Measurements from ENCODE around the gene ZNF585A. TPM values are rescaled to one million over a fixed set of nuclear protein-coding genes. Genes with fewer than 3 reads are reported as not detected.
A peak's percentile ranks its signal among the peaks of the same experiment; 100 is the strongest.
"Not testable (repeated sequence)": the region's sequence is repeated elsewhere in the genome, so short reads cannot be mapped to it uniquely, and the experiment has no call there.

ZNF585A gene
- total and polyA plus RNA-seq, 2 of the 4 experiments (the other 2 are of a cell fraction), result 6.2 to 9.5 TPM

GRCh38 chr19:37197768-37198167 lies 25.3 kb upstream of the ZNF585A start:
- H3K79me1 ChIP-seq (ENCODE audit: low read depth in 1 of 2, low read length in 2 of 2), result no peaks in the 10 kb centered on the region
- no peak overlapping the region for H3K9ac ChIP-seq (ENCODE audit: low read depth, low read length)
- no peak overlapping the region for H2BK15ac ChIP-seq (ENCODE audit: low read depth, low read length)
- no peak overlapping the region for H4K5ac ChIP-seq (ENCODE audit: low read depth, low read length)
- no peak overlapping the region for H3K56ac ChIP-seq (ENCODE audit: extremely low read depth, insufficient read depth, low read length)
- no peaks in the 10 kb centered on the region for H3K27me3 ChIP-seq (ENCODE audit: control insufficient read depth, insufficient read depth, low read length)
- no peak overlapping the region for H2BK120ac ChIP-seq (ENCODE audit: low read depth, low read length)
- H3K18ac ChIP-seq (ENCODE audit: low read depth, low read length), result no peak overlapping the region
- H3K4me3 ChIP-seq (ENCODE audit: insufficient read depth, low read depth, low read length), result no peak overlapping the region
- H2AK5ac ChIP-seq (ENCODE audit: low read depth, low read length), result no peak overlapping the region
- DNase-seq (no peak), ATAC-seq (ENCODE audit: low read depth) (no peak)
- POLR2A ChIA-PET (ENCODE audit: unreplicated experiment), result no interaction called here
- no peak overlapping the region for H3K23ac ChIP-seq (ENCODE audit: low read depth, low read length)
- dilution Hi-C loops (cut with HindIII; ENCODE audit: low sequenced_read_pairs, unreplicated experiment), result no loop called here
- intact Hi-C loops (cut with micrococcal nuclease), result no loop called here
- no peak overlapping the region for H2BK5ac ChIP-seq (ENCODE audit: low read depth, low read length, poor library complexity, severe bottlenecking)
- TF ChIP-seq POLR2A (IDR thresholded peaks at IDR 0.05; ENCODE audit: low read depth, low read length) (no peak), SMC3 (IDR thresholded peaks at IDR 0.05; ENCODE audit: low read depth, low read length) (no peak), CEBPB (IDR thresholded peaks at IDR 0.05; ENCODE audit: low read depth, low read length) (no peak), MAFK (IDR thresholded peaks at IDR 0.05; ENCODE audit: low read depth, low read length) (peak; percentile 66), RCOR1 (IDR thresholded peaks at IDR 0.05; ENCODE audit: insufficient replicate concordance, low read length) (no peak), ELK1 (IDR thresholded peaks at IDR 0.05; ENCODE audit: borderline replicate concordance, low read depth, low read length) (no peak), CTCF (conservative IDR thresholded peaks at IDR 0.05; ENCODE audit: low read depth, low read length) (no peak)
- no CpG with 5 or more reads among the region's 2 CpGs for WGBS, 2 experiments (ENCODE audit: extremely low coverage in 2 of 2, insufficient read length in 1 of 2)
- in situ Hi-C loops (cut with MboI; ENCODE audit: low sequenced_read_pairs), result no loop called here
- H3K14ac ChIP-seq (replicated peaks; ENCODE audit: low read depth, low read length), result no peak overlapping the region
- H2BK20ac ChIP-seq (ENCODE audit: low read depth, low read length), result no peak overlapping the region
- peaks cover 20% of the 10 kb centered on the region for H3K36me3 ChIP-seq (ENCODE audit: control insufficient read depth, insufficient read depth, low read length)
- H3K9me1 ChIP-seq (ENCODE audit: insufficient read depth, low read length), result no peaks in the 10 kb centered on the region
- no peak overlapping the region for H3K27ac ChIP-seq (ENCODE audit: insufficient read depth, low read length)
- no TSS peak for BruUV-seq (replicated peaks)
- no peak overlapping the region for H2AK9ac ChIP-seq (replicated peaks; ENCODE audit: low read depth, low read length, poor library complexity)
- H3K9me3 ChIP-seq (ENCODE audit: control insufficient read depth, insufficient read depth, low read length), result peaks cover 7% of the 10 kb centered on the region; the same call in 1 of the 2 replicates
- H4K20me1 ChIP-seq (ENCODE audit: insufficient read depth, low read length), result no peaks in the 10 kb centered on the region
- no peak overlapping the region for H2AFZ ChIP-seq (replicated peaks; ENCODE audit: low read length, poor library complexity)
- H4K8ac ChIP-seq (ENCODE audit: low read depth in 2 of 2, low read length in 2 of 2), result no peak overlapping the region
- no peaks in the 10 kb centered on the region for H3K4me1 ChIP-seq (ENCODE audit: control insufficient read depth, insufficient read depth, low read length)
- H3K4ac ChIP-seq (ENCODE audit: low read depth, low read length), result no peak overlapping the region
- CTCF ChIA-PET, result no interaction called here
- H3K4me2 ChIP-seq (ENCODE audit: low read depth, low read length), result no peak overlapping the region
- H4K91ac ChIP-seq (ENCODE audit: insufficient read depth, low read depth, low read length), result no peak overlapping the region

GRCh38 chr19:37197115-37197514 lies 24.6 kb upstream of the ZNF585A start:
- ATAC-seq (ENCODE audit: low read depth); CTCF ChIA-PET; H3K4me1 ChIP-seq (ENCODE audit: control insufficient read depth, insufficient read depth, low read length); H4K91ac ChIP-seq (ENCODE audit: insufficient read depth, low read depth, low read length); H2BK15ac ChIP-seq (ENCODE audit: low read depth, low read length); POLR2A ChIA-PET (ENCODE audit: unreplicated experiment); H3K9me3 ChIP-seq (ENCODE audit: control insufficient read depth, insufficient read depth, low read length); DNase-seq; H3K14ac ChIP-seq (replicated peaks; ENCODE audit: low read depth, low read length); H3K4me3 ChIP-seq (ENCODE audit: insufficient read depth, low read depth, low read length); H3K9me1 ChIP-seq (ENCODE audit: insufficient read depth, low read length); H4K5ac ChIP-seq (ENCODE audit: low read depth, low read length); H3K4ac ChIP-seq (ENCODE audit: low read depth, low read length); H2AK9ac ChIP-seq (replicated peaks; ENCODE audit: low read depth, low read length, poor library complexity); H4K20me1 ChIP-seq (ENCODE audit: insufficient read depth, low read length); H2BK120ac ChIP-seq (ENCODE audit: low read depth, low read length); H3K4me2 ChIP-seq (ENCODE audit: low read depth, low read length); dilution Hi-C loops (cut with HindIII; ENCODE audit: low sequenced_read_pairs, unreplicated experiment); H3K27ac ChIP-seq (ENCODE audit: insufficient read depth, low read length); in situ Hi-C loops (cut with MboI; ENCODE audit: low sequenced_read_pairs); H2BK5ac ChIP-seq (ENCODE audit: low read depth, low read length, poor library complexity, severe bottlenecking); H2BK20ac ChIP-seq (ENCODE audit: low read depth, low read length); H3K23ac ChIP-seq (ENCODE audit: low read depth, low read length); H4K8ac ChIP-seq (ENCODE audit: low read depth in 2 of 2, low read length in 2 of 2); intact Hi-C loops (cut with micrococcal nuclease); BruUV-seq (replicated peaks); H3K27me3 ChIP-seq (ENCODE audit: control insufficient read depth, insufficient read depth, low read length); H3K79me1 ChIP-seq (ENCODE audit: low read depth in 1 of 2, low read length in 2 of 2); H3K56ac ChIP-seq (ENCODE audit: extremely low read depth, insufficient read depth, low read length); H2AK5ac ChIP-seq (ENCODE audit: low read depth, low read length); H3K18ac ChIP-seq (ENCODE audit: low read depth, low read length); H3K9ac ChIP-seq (ENCODE audit: low read depth, low read length); H2AFZ ChIP-seq (replicated peaks; ENCODE audit: low read length, poor library complexity): not testable (repeated sequence)
- peaks cover 18% of the 10 kb centered on the region for H3K36me3 ChIP-seq (ENCODE audit: control insufficient read depth, insufficient read depth, low read length)
- WGBS, 2 experiments (ENCODE audit: extremely low coverage in 2 of 2, insufficient read length in 1 of 2), result no CpG with 5 or more reads among the region's 5 CpGs
